Measurements from ENCODE around the gene CYP26C1.

Gene CYP26C1

GRCh38 chr10:93059975-93060886 lies at the start of gene CYP26C1:
Gene CYP26C1, plus strand, starts transcription at chr10:93060798. Its CDS starts 466 bp downstream, at chr10:93061264.
- no peak for DNase-seq (ENCODE audit: low read depth)

GRCh38 chr10:93015722-93016121 lies 44.9 kb upstream of the CYP26C1 start:
- no peak for DNase-seq (ENCODE audit: low read depth)

GRCh38 chr10:93023013-93023650 lies 37.5 kb upstream of the CYP26C1 start:
- DNase-seq (ENCODE audit: low read depth): no peak

GRCh38 chr10:93026072-93026471 lies 34.5 kb upstream of the CYP26C1 start:
- no peak for DNase-seq (ENCODE audit: low read depth)

- no peak for DNase-seq (ENCODE audit: low read depth)
These were observed 33.1 kb upstream of the CYP26C1 start for GRCh38 chr10:93027508-93027907.

- DNase-seq (ENCODE audit: low read depth): peak; percentile 31
These were observed 31.7 kb upstream of the CYP26C1 start for GRCh38 chr10:93028883-93029282.

GRCh38 chr10:93030409-93030808 lies 30.2 kb upstream of the CYP26C1 start:
- peak; percentile 42 for DNase-seq (ENCODE audit: low read depth)

- no peak for DNase-seq (ENCODE audit: low read depth)
These were observed 28.3 kb upstream of the CYP26C1 start for GRCh38 chr10:93032105-93032808.

GRCh38 chr10:93032809-93033137 lies 27.8 kb upstream of the CYP26C1 start:
- DNase-seq (ENCODE audit: low read depth): no peak

- DNase-seq (ENCODE audit: low read depth): peak; percentile 6
These were observed 26.2 kb upstream of the CYP26C1 start for GRCh38 chr10:93034426-93034825.

GRCh38 chr10:93039110-93039509 lies 21.5 kb upstream of the CYP26C1 start:
- no peak for DNase-seq (ENCODE audit: low read depth)

GRCh38 chr10:93039721-93040120 lies 20.9 kb upstream of the CYP26C1 start:
- DNase-seq (ENCODE audit: low read depth): peak; percentile 10

- no peak for DNase-seq (ENCODE audit: low read depth)
These were observed 6.1 kb upstream of the CYP26C1 start for GRCh38 chr10:93054486-93054885.

GRCh38 chr10:93058139-93058538 lies 2.5 kb upstream of the CYP26C1 start:
- no peak for DNase-seq (ENCODE audit: low read depth)

GRCh38 chr10:93060887-93061593 lies 442 bp downstream of the CYP26C1 start:
- no peak for DNase-seq (ENCODE audit: low read depth)

GRCh38 chr10:93061594-93062513 lies 1.3 kb downstream of the CYP26C1 start:
- DNase-seq (ENCODE audit: low read depth): no peak

- DNase-seq (ENCODE audit: low read depth): no peak
These were observed 2.0 kb downstream of the CYP26C1 start for GRCh38 chr10:93062514-93063143.

GRCh38 chr10:93063144-93063976 lies 2.8 kb downstream of the CYP26C1 start:
- DNase-seq (ENCODE audit: low read depth): no peak

GRCh38 chr10:93063977-93064660 lies 3.5 kb downstream of the CYP26C1 start:
- DNase-seq (ENCODE audit: low read depth): no peak
